ENCODE results near the gene MAPT. TPM values are rescaled to one million over a fixed set of nuclear protein-coding genes. Genes with fewer than 3 reads are reported as not detected.

Gene MAPT
- total RNA-seq, 1 experiment from 2014 or later, result 37.5 TPM

- no peaks in the 10 kb centered on the region for H3K4me1 ChIP-seq (ENCODE audit: control insufficient read depth in 1 of 2, insufficient read depth in 2 of 2, low read length in 2 of 2)
- H3K27ac ChIP-seq (ENCODE audit: low read depth, low read length), result no peak overlapping the region
- no peak overlapping the region for H3K9ac ChIP-seq (ENCODE audit: low read length)
- DNase-seq (ENCODE audit: low read depth, low spot score), result no peak
- H2AFZ ChIP-seq (ENCODE audit: low read depth, low read length, poor library complexity, severe bottlenecking), result no peak overlapping the region
- ChIA-PET CTCF (no interaction called here), RAD21 (ENCODE audit: low non-redundant PET in 1 of 2, low total read pairs in 2 of 2, uncharacterized antibody in 2 of 2, unreplicated experiment in 2 of 2) (no interaction called here), POLR2A (no interaction called here)
- H3K9me3 ChIP-seq (ENCODE audit: control insufficient read depth in 1 of 2, insufficient read depth in 1 of 2, low read depth in 1 of 2, low read length in 2 of 2), result no peaks in the 10 kb centered on the region; a peak in 1 of 4 replicates
- H3K4me2 ChIP-seq (ENCODE audit: low read length), result no peak overlapping the region
- no peak overlapping the region for H3K4me3 ChIP-seq (replicated peaks in 1 of 2; ENCODE audit: low read depth in 1 of 2, low read length in 2 of 2)
- TF ChIP-seq EZH2 (IDR thresholded peaks at IDR 0.05) (no peak), ZNF274 (IDR thresholded peaks at IDR 0.05; ENCODE audit: low read depth, low read length) (no peak), FOSL1 (IDR thresholded peaks at IDR 0.05; ENCODE audit: low read depth) (no peak), JUND (IDR thresholded peaks at IDR 0.05) (no peak), POLR2AphosphoS5 (IDR thresholded peaks at IDR 0.05; ENCODE audit: low read depth, low read length) (no peak), REST (IDR thresholded peaks at IDR 0.05; ENCODE audit: low read depth) (no peak), EZH2phosphoT487 (IDR thresholded peaks at IDR 0.05; ENCODE audit: borderline replicate concordance) (no peak), POLR2A (IDR thresholded peaks at IDR 0.05; ENCODE audit: borderline replicate concordance, extremely low read depth, insufficient read depth, insufficient read length) (no peak), RAD21 (IDR thresholded peaks at IDR 0.05; ENCODE audit: low read depth) (no peak), SIN3A (IDR thresholded peaks at IDR 0.05; ENCODE audit: low read depth) (no peak), ATF3 (IDR thresholded peaks at IDR 0.05) (no peak), CBX3 (IDR thresholded peaks at IDR 0.05; ENCODE audit: low read depth) (no peak), ELF1 (IDR thresholded peaks at IDR 0.05; ENCODE audit: borderline replicate concordance, low read depth) (no peak), EGR1 (IDR thresholded peaks at IDR 0.05; ENCODE audit: low read depth) (no peak), YY1 (IDR thresholded peaks at IDR 0.05; ENCODE audit: extremely low read depth, insufficient replicate concordance, low read depth, low read length) (no peak), TCF7L2 (IDR thresholded peaks at IDR 0.05; ENCODE audit: borderline replicate concordance, extremely low read depth, insufficient read depth, insufficient read length) (no peak), SP1 (IDR thresholded peaks at IDR 0.05; ENCODE audit: low read depth) (no peak), ZBTB33 (IDR thresholded peaks at IDR 0.05; ENCODE audit: extremely low read depth, insufficient replicate concordance, low read length) (no peak)
- TF ChIP-seq, protein P1, sequence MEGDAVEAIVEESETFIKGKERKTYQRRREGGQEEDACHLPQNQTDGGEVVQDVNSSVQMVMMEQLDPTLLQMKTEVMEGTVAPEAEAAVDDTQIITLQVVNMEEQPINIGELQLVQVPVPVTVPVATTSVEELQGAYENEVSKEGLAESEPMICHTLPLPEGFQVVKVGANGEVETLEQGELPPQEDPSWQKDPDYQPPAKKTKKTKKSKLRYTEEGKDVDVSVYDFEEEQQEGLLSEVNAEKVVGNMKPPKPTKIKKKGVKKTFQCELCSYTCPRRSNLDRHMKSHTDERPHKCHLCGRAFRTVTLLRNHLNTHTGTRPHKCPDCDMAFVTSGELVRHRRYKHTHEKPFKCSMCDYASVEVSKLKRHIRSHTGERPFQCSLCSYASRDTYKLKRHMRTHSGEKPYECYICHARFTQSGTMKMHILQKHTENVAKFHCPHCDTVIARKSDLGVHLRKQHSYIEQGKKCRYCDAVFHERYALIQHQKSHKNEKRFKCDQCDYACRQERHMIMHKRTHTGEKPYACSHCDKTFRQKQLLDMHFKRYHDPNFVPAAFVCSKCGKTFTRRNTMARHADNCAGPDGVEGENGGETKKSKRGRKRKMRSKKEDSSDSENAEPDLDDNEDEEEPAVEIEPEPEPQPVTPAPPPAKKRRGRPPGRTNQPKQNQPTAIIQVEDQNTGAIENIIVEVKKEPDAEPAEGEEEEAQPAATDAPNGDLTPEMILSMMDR (IDR thresholded peaks at IDR 0.05 in 2 of 3, conservative IDR thresholded peaks at IDR 0.05 in 1 of 3; ENCODE audit: borderline replicate concordance in 1 of 3, insufficient read depth in 1 of 3, low read depth in 2 of 3, low read length in 2 of 3), result no peak
- TF ChIP-seq, protein P2, sequence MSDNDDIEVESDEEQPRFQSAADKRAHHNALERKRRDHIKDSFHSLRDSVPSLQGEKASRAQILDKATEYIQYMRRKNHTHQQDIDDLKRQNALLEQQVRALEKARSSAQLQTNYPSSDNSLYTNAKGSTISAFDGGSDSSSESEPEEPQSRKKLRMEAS (IDR thresholded peaks at IDR 0.05), result no peak
- intact Hi-C loops (cut with micrococcal nuclease), result no loop called here
- H4K20me1 ChIP-seq (ENCODE audit: insufficient read depth), result no peaks in the 10 kb centered on the region
- no peak for ATAC-seq
- no peaks in the 10 kb centered on the region for H3K27me3 ChIP-seq (ENCODE audit: insufficient read depth, low read length)
- H3K79me2 ChIP-seq (ENCODE audit: insufficient read depth, low read length), result no peaks in the 10 kb centered on the region
- peaks cover 0 to 4% of the 10 kb centered on the region in 2 experiments; a peak in 1 of 4 replicates for H3K36me3 ChIP-seq (ENCODE audit: control insufficient read depth in 1 of 2, insufficient read depth in 2 of 2, low read length in 2 of 2)
- BruUV-seq (replicated peaks), result no TSS peak
- no peaks in the 10 kb centered on the region for H3K9me2 ChIP-seq (ENCODE audit: insufficient read depth)
These were observed 20.9 kb downstream of the MAPT start for GRCh38 chr17:45915263-45915662.

All from HCT116 (cell line).